Endothelial cell of umbilical vein (primary cell): Measurements from ENCODE around the gene SLC35G1. TPM values are rescaled to one million over a fixed set of nuclear protein-coding genes. Genes with fewer than 3 reads are reported as not detected.

Experiments used
- BruUV-seq: library from RNA; stranded (reverse); fragments of 400-500 nt; replicated peaks from 2 replicates; lab custom pipeline; 2021; lab: Mats Ljungman, UMichigan
- CTCF ChIA-PET: fragments of 300-600, 350-600 bp; sonication (Branson Sonifier 250); formaldehyde crosslinking; loops from one replicate; lab custom pipeline; 2021; ENCODE audit warnings: antibody characterized with exemption, inconsistent platforms; lab: Charles Lee
- POLR2A ChIA-PET: fragments of 300-600, 350-600 bp; sonication (Branson Sonifier 250); formaldehyde crosslinking; loops from one replicate; lab custom pipeline; 2021; ENCODE audit warnings: antibody characterized with exemption, inconsistent platforms; lab: Charles Lee
- DNase-seq: peaks from one replicate; pipeline ENCODE4 v3.0.0-alpha.2; 2011; ENCODE audit warnings: low read depth, low spot score
- FAIRE-seq: peaks from 2 replicates; lab custom pipeline; 2011; peaks lifted over from hg19 to GRCh38; lab: Jason Lieb, UNC
- H2AFZ ChIP-seq: 2 replicates; pipeline ENCODE4 v1.6.0; 2012; ENCODE audit warnings: low read depth, low read length, control low read depth, inconsistent platforms
- H3K27ac ChIP-seq: 2 replicates; pipeline ENCODE4 v1.5.1; 2011; ENCODE audit warnings: low read depth, mild to moderate bottlenecking, control low read depth, low read length, moderate library complexity; ENCODE audit not compliant: insufficient read depth
- H3K27me3 ChIP-seq, 2 experiments: 2 replicates each; pipeline versions ENCODE4 v1.6.0 to v1.6.1; 2011; ENCODE audit warnings: low read length in 2 of 2, mixed read lengths in 1 of 2; ENCODE audit not compliant: control insufficient read depth in 2 of 2, insufficient read depth in 2 of 2
- H3K36me3 ChIP-seq, 2 experiments: 2 replicates in 1 of 2; 3 replicates in 1 of 2; pipeline ENCODE4 v1.5.1; 2011; ENCODE audit warnings: low read length in 2 of 2, mild to moderate bottlenecking in 1 of 2, moderate library complexity in 1 of 2; ENCODE audit not compliant: control insufficient read depth in 2 of 2, insufficient read depth in 2 of 2; ENCODE audit errors: extremely low read depth in 1 of 2
- H3K4me1 ChIP-seq: 3 replicates; pipeline ENCODE4 v1.5.1; 2011; ENCODE audit warnings: mild to moderate bottlenecking, low read length; ENCODE audit not compliant: control insufficient read depth, insufficient read depth; ENCODE audit errors: extremely low read depth
- H3K4me2 ChIP-seq: 2 replicates; pipeline ENCODE4 v1.6.1; 2011; ENCODE audit warnings: low read length, control low read depth, mixed read lengths; ENCODE audit not compliant: insufficient read depth
- H3K4me3 ChIP-seq, 3 experiments: fragments of 200-600 bp in 1 of 3; sonication (generic), shearing (Covaris generic) in 1 of 3; replicated peaks in 1 of 3; 2 replicates each; pipeline ENCODE4 v1.5.1; 2011 to 2016; ENCODE audit warnings: control low read depth in 3 of 3, low read length in 3 of 3, mild to moderate bottlenecking in 2 of 3, inconsistent platforms in 1 of 3, low read depth in 1 of 3, moderate library complexity in 1 of 3; ENCODE audit not compliant: insufficient read depth in 1 of 3
- H3K79me2 ChIP-seq: 2 replicates; pipeline ENCODE4 v1.6.0; 2012; ENCODE audit warnings: low read length, inconsistent platforms; ENCODE audit not compliant: control insufficient read depth, insufficient read depth
- H3K9ac ChIP-seq: replicated peaks from 2 replicates; pipeline ENCODE3; 2011; ENCODE audit warnings: low read length, control low read depth; ENCODE audit not compliant: insufficient read depth; ENCODE audit errors: extremely low read depth
- H3K9me1 ChIP-seq: replicated peaks from 3 replicates; pipeline ENCODE4 v1.6.0; 2011; ENCODE audit warnings: mild to moderate bottlenecking, low read length; ENCODE audit not compliant: control insufficient read depth, insufficient read depth; ENCODE audit errors: extremely low read depth
- H3K9me3 ChIP-seq: replicated peaks from 2 replicates; pipeline ENCODE4 v1.5.1; 2012; ENCODE audit warnings: low read length, inconsistent platforms; ENCODE audit not compliant: control insufficient read depth, insufficient read depth
- H4K20me1 ChIP-seq: replicated peaks from 2 replicates; pipeline ENCODE3; 2011; ENCODE audit warnings: mild to moderate bottlenecking, low read length; ENCODE audit not compliant: control insufficient read depth, insufficient read depth; ENCODE audit errors: extremely low read depth
- CTCF ChIP-seq, 2 donors: IDR thresholded peaks; 1 replicate in 1 of 2; 2 replicates in 1 of 2; pipeline ENCODE4 v1.5.1; 2011; ENCODE audit warnings: low read length in 2 of 2, mild to moderate bottlenecking in 2 of 2, moderate library complexity in 2 of 2, control low read depth in 1 of 2, inconsistent platforms in 1 of 2, low read depth in 1 of 2; ENCODE audit not compliant: insufficient read depth in 1 of 2; ENCODE audit errors: extremely low read depth in 1 of 2
- EZH2 ChIP-seq: IDR thresholded peaks from 2 replicates; pipeline ENCODE4 v1.6.1; 2012; ENCODE audit warnings: borderline replicate concordance, low read depth, mild to moderate bottlenecking, moderate library complexity, low read length, inconsistent platforms; ENCODE audit not compliant: severe bottlenecking
- FOS ChIP-seq: IDR thresholded peaks from 2 replicates; pipeline ENCODE4 v1.6.1; 2011; ENCODE audit warnings: mild to moderate bottlenecking, low read length, moderate library complexity, borderline replicate concordance; ENCODE audit not compliant: insufficient read depth
- GATA2 ChIP-seq: IDR thresholded peaks from 2 replicates; pipeline ENCODE4 v1.7.0; 2011; ENCODE audit warnings: low read depth, mild to moderate bottlenecking, moderate library complexity, mixed read lengths, low read length; ENCODE audit not compliant: insufficient read length, insufficient read depth
- JUN ChIP-seq: IDR thresholded peaks from 2 replicates; pipeline ENCODE4 v1.6.1; 2011; ENCODE audit warnings: borderline replicate concordance, low read depth; ENCODE audit not compliant: insufficient read length, insufficient read depth
- MAX ChIP-seq: IDR thresholded peaks from 2 replicates; pipeline ENCODE4 v1.6.1; 2011; ENCODE audit not compliant: insufficient read depth, insufficient read length
- MYC ChIP-seq: IDR thresholded peaks from one replicate; pipeline ENCODE4 v1.6.1; 2011; ENCODE audit warnings: mild to moderate bottlenecking, low read depth, low read length
- POLR2A ChIP-seq: IDR thresholded peaks from 2 replicates; pipeline ENCODE4 v1.6.1; 2012; ENCODE audit warnings: low read depth, mild to moderate bottlenecking, control low read depth, low read length
- POLR2AphosphoS5 ChIP-seq: IDR thresholded peaks from 2 replicates; pipeline ENCODE4 v1.6.1; 2012; ENCODE audit warnings: low read depth, mild to moderate bottlenecking, control low read depth, low read length, moderate library complexity; ENCODE audit not compliant: insufficient read depth
- dilution Hi-C: fragments of 300-500 bp; cut with MboI; formaldehyde crosslinking; loops from one replicate; pipeline ENCODE4 v1.15.0; 2019; ENCODE audit warnings: low sequenced_read_pairs; ENCODE audit not compliant: extremely low pct_ligation_motif_present
- intact Hi-C: fragments of 100-400 bp; cut with micrococcal nuclease; formaldehyde crosslinking; loops from one replicate; pipeline ENCODE4 v1.10.0; 2022
- polyA plus RNA-seq, 4 experiments: library from polyadenylated mRNA; depleted of rRNA in 3 of 4; stranded (reverse) in 3 of 4; unstranded in 1 of 4; fragments of >200 nt; gene quantifications; 2 replicates each; pipeline versions ENCODE4 v1.2.1 to v1.2.3, GENCODE V29; 2011 to 2012; ENCODE audit warnings: missing spikeins in 1 of 4
- total RNA-seq: library from RNA; stranded (reverse); gene quantifications from 2 replicates; pipeline ENCODE4 v1.2.3, GENCODE V29; 2021

Gene SLC35G1
- total and polyA plus RNA-seq, 2 donors (not counting 3 experiments of a cell fraction or from before 2014, with no cell fraction given): 2.5 to 4.1 TPM

GRCh38 chr10:93917064-93917391 lies 23.2 kb downstream of the SLC35G1 start:
- no peak overlapping the region for H2AFZ ChIP-seq
- H3K9me3 ChIP-seq: no peaks in the 10 kb centered on the region
- no peak overlapping the region for H3K27ac ChIP-seq
- POLR2A ChIA-PET: interaction anchor here (0.6 kb wide), 1 partner anchor 380 kb away, joined by 3 read pairs; no protein-coding TSS in a partner anchor
- DNase-seq (no peak), FAIRE-seq (no peak)
- intact Hi-C loops: loop anchor here (5.0 kb wide), 1 partner anchor 525 kb away; no protein-coding TSS in a partner anchor
- no peaks in the 10 kb centered on the region for H3K27me3 ChIP-seq
- CTCF ChIA-PET: interaction anchor here (0.9 to 3.3 kb wide), 27 partner anchors 8 to 527 kb away, joined by 3 to 157 read pairs (median 4); partner anchors contain the start of genes FRA10AC1 and SLC35G1
- no peak overlapping the region for H3K4me2 ChIP-seq
- no peak overlapping the region for H3K9ac ChIP-seq
- no peaks in the 10 kb centered on the region for H4K20me1 ChIP-seq
- no peaks in the 10 kb centered on the region for H3K36me3 ChIP-seq
- no peak overlapping the region for H3K4me3 ChIP-seq
- no peaks in the 10 kb centered on the region for H3K9me1 ChIP-seq
- no peak for TF ChIP-seq EZH2
- TF ChIP-seq CTCF (IDR thresholded peaks at IDR 0.05; ENCODE audit: extremely low read depth in 1 of 2, insufficient read depth in 1 of 2, low read depth in 1 of 2, low read length in 2 of 2): no peak
- TF ChIP-seq MAX: no peak
- H3K4me1 ChIP-seq: peaks cover 1% of the 10 kb centered on the region
- dilution Hi-C loops: no loop called here
- no TSS peak for BruUV-seq
- no peaks in the 10 kb centered on the region for H3K79me2 ChIP-seq

GRCh38 chr10:93917821-93918220 lies 24.0 kb downstream of the SLC35G1 start:
- Histone ChIP-seq H3K79me2 (no peaks in the 10 kb centered on the region), H3K4me3 (no peak overlapping the region), H3K9me3 (no peaks in the 10 kb centered on the region), H3K4me2 (no peak overlapping the region), H3K9ac (no peak overlapping the region), H3K27ac (no peak overlapping the region), H2AFZ (no peak overlapping the region), H4K20me1 (no peaks in the 10 kb centered on the region), H3K9me1 (no peaks in the 10 kb centered on the region), H3K4me1 (no peaks in the 10 kb centered on the region), H3K27me3 (no peaks in the 10 kb centered on the region), H3K36me3 (no peaks in the 10 kb centered on the region)
- dilution Hi-C loops (no loop called here), intact Hi-C loops (loop anchor here (5.0 kb wide), 1 partner anchor 524 kb away; no protein-coding TSS in a partner anchor)
- no TSS peak for BruUV-seq
- FAIRE-seq: no peak
- POLR2A ChIA-PET: interaction anchor here (0.6 kb wide), 1 partner anchor 379 kb away, joined by 3 read pairs; no protein-coding TSS in a partner anchor
- TF ChIP-seq MAX (no peak), MYC (no peak), FOS (no peak), CTCF (IDR thresholded peaks at IDR 0.05; ENCODE audit: extremely low read depth in 1 of 2, insufficient read depth in 1 of 2, low read depth in 1 of 2, low read length in 2 of 2) (no peak), GATA2 (no peak), JUN (no peak), POLR2AphosphoS5 (no peak), POLR2A (no peak), EZH2 (no peak)
- no peak for DNase-seq
- CTCF ChIA-PET: interaction anchor here (1.4 to 3.3 kb wide), 9 partner anchors 11 to 526 kb away, joined by 3 to 157 read pairs (median 8); no protein-coding TSS in a partner anchor
